Measurements from ENCODE around the gene SLC66A2.

GRCh38 chr18:79853993-79854364 is 97.5 kb downstream of the SLC66A2 start:
- no peak for TF ChIP-seq POLR2A (IDR thresholded peaks at IDR 0.05)
- no peak for TF ChIP-seq CTCF (IDR thresholded peaks at IDR 0.05)

Data from lower leg skin (tissue), 3 donors.